TTC549 (cell line): ENCODE data around the gene MIOX.
"Not testable (repeated sequence)": the region's sequence is repeated elsewhere in the genome, so short reads cannot be mapped to it uniquely, and the experiment has no call there.

Experiments
- FAIRE-seq: peaks from 2 replicates; lab custom pipeline; 2012; peaks lifted over from hg19 to GRCh38; lab: Jason Lieb, UNC

MIOX gene

GRCh38 chr22:50517495-50518260 is 31.0 kb downstream of the MIOX start:
- FAIRE-seq = no peak

- no peak for FAIRE-seq
These were observed 31.9 kb downstream of the MIOX start for GRCh38 chr22:50518606-50519005.

- no peak for FAIRE-seq
These were observed 32.5 kb downstream of the MIOX start for GRCh38 chr22:50519151-50519550.

GRCh38 chr22:50520184-50520583 is 33.5 kb downstream of the MIOX start:
- not testable (repeated sequence) for FAIRE-seq

- no peak for FAIRE-seq
These were observed 34.3 kb downstream of the MIOX start for GRCh38 chr22:50520826-50521453.

GRCh38 chr22:50521710-50522109 is 35.1 kb downstream of the MIOX start:
- no peak for FAIRE-seq

GRCh38 chr22:50522208-50522805 is 35.6 kb downstream of the MIOX start:
- no peak for FAIRE-seq

GRCh38 chr22:50522806-50523438 is 36.3 kb downstream of the MIOX start:
- FAIRE-seq = no peak

GRCh38 chr22:50523458-50523805 is 36.8 kb downstream of the MIOX start:
- FAIRE-seq = no peak

GRCh38 chr22:50523806-50524675 is 37.4 kb downstream of the MIOX start:
- FAIRE-seq = no peak

- FAIRE-seq = no peak
These were observed 38.0 kb downstream of the MIOX start for GRCh38 chr22:50524676-50525103.

GRCh38 chr22:50525104-50525857 is 38.6 kb downstream of the MIOX start, which contains the start of gene SCO2:
SCO2 (minus strand) TSS chr22:50525598; CDS start chr22:50524411, 1,187 bp downstream.
- FAIRE-seq = peak; percentile 37

GRCh38 chr22:50525858-50526107 is 39.1 kb downstream of the MIOX start:
- no peak for FAIRE-seq

- FAIRE-seq = no peak
These were observed 39.6 kb downstream of the MIOX start for GRCh38 chr22:50526108-50526833.

GRCh38 chr22:50526834-50527801 is 40.5 kb downstream of the MIOX start:
- FAIRE-seq = no peak

GRCh38 chr22:50527921-50528681 is 41.4 kb downstream of the MIOX start:
- FAIRE-seq = no peak

GRCh38 chr22:50528682-50529415 is 42.2 kb downstream of the MIOX start:
- FAIRE-seq = no peak

GRCh38 chr22:50529416-50529896 is 42.8 kb downstream of the MIOX start:
- no peak for FAIRE-seq
